NCI-H460 (cell line): ENCODE results near the gene ALK. TPM values are rescaled to one million over a fixed set of nuclear protein-coding genes. Genes with fewer than 3 reads are reported as not detected.
"Not testable (repeated sequence)": the region's sequence is repeated elsewhere in the genome, so short reads cannot be mapped to it uniquely, and the experiment has no call there.

Experiments used
- DNase-seq: peaks from one replicate; pipeline ENCODE4 v3.0.0-alpha.2; 2016; ENCODE audit warnings: low read depth; ENCODE audit errors: extremely low read depth
- total RNA-seq: library from RNA; depleted of rRNA; stranded (reverse); fragments of >200 nt; shearing (Covaris generic); gene quantifications from 2 replicates; pipeline ENCODE4 v1.2.3, GENCODE V29; 2014

The ALK gene
- total RNA-seq, 1 experiment from 2014 or later, result 0.02 TPM

- DNase-seq, result no peak
Measured at GRCh38 chr2:29847886-29848285, 73.5 kb downstream of the ALK start.

DNA sequence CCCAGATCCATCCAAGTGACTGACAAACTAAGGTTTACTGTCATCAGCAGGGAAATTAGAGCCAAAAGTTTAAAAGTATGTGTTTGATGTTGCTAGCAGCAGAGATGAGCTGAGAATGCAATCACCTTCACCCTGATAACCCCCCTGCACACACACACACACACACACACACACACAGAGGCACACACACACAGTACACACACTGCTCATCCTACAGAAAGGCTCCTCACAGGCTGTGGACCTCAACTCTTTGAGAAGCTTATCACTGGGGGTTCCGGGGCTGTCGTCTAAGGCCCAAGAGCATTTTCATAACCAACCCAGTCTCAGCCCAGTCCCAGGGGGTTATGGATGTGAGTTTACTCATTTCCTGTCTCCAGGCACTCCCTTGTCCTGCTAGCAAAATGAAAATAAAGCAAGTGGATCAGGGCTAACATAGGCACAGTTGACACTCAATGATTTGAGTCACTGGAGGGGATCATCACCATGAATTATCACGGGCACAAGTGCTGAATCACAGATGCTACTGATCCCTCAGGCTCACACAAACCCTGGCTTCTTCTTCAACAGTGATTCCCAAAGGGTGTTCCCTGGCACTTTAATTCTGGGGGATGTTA, 76.6 kb downstream of the ALK start:
- DNase-seq, result no peak

DNA sequence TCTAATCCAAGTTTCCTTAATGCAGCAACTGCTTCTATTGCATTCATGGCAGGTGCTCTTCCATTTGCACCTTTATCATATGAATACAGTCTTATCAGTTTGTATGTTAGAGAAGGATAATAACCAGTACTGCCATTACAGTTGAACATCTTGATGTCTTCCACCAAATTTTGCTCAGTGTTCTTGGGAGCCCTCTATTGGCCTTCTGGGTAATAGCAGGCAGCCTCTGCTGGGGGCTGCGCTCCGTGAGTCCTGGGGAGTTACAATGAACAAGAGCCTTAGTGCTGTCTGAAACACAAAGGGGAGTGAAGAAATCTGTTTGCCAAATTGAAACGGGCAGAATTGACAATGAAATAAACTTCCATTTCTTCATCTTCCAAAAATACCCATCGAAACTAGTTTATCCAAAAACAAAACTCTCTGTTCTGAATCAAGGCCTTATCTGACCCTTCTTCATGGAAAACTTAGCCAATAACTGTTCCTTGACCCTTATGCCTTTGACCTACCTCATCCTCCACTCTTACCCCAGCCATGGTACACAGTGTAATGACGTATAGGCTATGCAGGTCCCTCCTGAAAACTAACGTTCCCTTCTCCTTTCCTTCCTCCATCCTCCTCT, 79.9 kb downstream of the ALK start:
- DNase-seq, result peak; percentile 34

GRCh38 chr2:29839306-29839705, 82.1 kb downstream of the ALK start:
- no peak for DNase-seq

DNA sequence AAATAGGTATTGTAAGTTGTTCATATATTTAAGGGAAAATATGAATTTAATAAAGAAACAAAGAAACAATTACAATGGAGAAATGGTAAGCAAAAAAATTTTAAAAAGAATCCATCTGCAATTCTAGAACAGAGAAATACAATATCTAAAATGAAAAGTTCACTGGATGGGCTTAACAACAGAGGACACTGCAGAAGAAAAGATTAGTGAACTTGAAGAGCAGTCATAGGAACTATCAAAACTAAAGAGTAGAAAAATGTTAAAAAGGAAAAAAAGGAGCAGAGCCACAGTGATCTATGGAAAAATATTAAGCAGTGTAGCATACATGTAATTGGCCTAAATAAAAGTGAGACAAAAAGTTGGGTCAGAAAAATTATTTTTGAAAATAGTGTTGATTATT, 83.5 kb downstream of the ALK start:
- DNase-seq, result no peak

DNA sequence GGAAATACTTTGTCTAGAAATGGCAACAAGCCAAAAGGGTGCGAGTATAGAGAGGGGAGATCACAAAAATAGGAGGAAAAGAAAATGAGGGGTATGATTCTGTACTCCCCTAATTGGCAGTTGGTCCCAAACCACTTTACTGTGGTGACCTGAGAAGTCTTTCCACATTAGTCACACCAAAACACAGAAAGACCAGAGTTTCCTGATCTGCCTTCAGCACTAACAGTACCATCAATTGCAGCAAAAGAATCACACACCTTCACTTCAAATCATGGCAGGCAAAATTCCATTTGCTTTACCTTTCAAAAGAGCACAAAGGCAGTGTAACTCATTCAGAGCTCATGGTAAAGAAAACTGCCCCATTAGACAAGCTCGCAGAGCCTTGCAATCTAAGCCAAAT, 86.8 kb downstream of the ALK start:
- no peak for DNase-seq

DNA sequence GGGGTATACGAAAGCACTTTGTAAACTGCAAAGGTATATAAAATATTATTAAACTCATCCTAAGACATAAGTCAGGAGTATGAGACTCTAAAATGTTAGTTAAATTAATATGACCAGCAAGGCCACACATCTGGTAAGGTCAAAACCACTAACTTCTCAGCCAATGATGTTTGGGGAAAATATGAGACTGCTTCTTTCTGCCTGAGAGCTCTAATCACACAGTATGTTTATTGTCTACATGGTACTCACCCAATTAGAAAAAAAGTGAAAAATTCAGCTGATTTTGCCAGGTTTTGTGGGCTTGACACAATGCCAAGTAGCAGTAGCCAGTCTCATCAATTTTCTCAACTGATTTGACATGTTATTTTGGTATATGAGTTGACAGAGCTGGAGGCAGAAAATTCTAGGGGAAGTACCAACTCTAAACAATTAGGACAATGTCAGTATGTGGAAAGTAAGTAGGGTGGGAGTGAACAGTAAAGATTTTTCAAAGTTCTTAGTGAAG, 87.3 kb downstream of the ALK start:
- no peak for DNase-seq

DNA sequence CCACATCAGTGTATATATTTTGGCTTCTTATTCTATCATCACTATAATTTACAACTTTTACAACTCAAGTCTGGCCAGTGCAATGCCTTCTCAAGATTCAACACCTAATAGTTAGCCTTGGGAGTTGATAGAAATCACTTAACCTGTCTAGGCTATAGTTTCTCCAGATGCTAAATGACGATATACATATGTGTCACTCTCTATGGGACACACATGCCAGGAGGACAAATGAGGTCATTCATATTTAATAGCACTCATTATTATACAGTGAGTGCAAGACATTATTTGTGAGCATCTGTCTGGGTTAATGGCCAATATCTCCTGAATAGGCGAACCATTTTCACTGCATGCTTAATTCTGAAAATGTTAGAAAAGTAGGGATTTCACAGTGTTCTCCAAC, 89.8 kb downstream of the ALK start:
- DNase-seq, result no peak

DNA sequence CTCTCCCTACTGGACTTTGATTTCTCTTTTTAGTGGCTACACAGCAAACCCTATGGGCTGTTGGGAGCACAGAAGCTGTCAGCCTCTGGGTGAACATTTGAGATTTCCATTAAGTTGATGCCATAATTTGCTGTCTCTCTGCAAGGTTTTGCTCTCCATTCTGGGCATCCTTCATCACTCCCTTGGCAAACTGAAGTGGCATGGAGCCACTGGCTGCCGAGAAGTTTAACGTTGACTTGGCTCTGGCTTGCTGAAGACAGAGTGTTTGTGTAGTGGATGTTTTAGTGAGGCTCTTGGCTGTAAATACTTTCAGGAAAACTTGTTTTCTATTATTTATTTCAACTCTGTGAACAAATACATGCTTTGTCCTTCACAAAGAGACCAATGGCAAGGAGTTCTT, 91.5 kb downstream of the ALK start:
- DNase-seq, result no peak

- not testable (repeated sequence) for DNase-seq
Measured at GRCh38 chr2:29824145-29824544, 97.2 kb downstream of the ALK start.

- DNase-seq, result no peak
Measured at GRCh38 chr2:29821591-29821990, 99.8 kb downstream of the ALK start.

- no peak for DNase-seq
Measured at GRCh38 chr2:29819570-29819969, 101.8 kb downstream of the ALK start.

DNA sequence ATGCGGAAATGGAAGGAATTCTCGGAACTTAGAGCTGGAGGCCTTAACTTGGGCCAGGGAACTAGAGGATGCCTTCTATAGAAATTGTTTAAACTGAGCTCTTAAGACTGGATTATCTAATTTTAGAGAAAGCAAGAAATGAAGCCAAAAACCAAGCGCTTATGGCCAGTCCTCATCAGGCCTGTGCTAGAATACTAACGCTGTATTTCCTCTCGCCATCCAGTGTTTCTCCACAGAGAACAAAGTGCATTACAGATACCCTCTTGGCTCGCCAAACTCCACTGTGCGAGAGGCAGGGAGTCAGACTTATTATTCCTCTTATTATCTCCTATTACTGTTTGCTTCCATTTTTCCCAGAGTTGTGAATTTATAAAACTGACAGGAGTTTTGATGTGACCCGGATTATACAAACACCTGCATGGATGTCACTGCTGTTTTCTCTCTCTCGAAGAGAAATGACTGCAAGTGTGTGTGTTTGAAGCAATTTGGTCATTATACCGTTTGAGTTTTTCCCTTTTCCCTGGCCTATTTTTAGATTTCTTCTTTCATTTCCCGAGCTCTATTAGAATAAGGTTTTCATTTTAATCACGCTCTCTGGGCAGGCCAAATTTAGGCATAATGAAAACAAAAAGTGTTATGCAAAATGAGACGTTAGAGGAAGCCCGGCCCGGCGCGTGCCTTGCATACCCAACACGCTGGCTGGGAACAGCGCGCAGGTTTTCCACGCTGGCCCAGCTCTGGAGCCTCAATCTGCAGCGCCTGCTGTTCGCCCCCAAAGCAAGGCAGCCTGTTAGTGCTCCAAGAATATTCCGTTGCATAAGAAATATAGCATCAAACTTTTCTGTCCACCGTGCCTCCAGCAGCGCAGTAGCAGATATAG, 103.3 kb downstream of the ALK start:
- no peak for DNase-seq

- no peak for DNase-seq
Measured at GRCh38 chr2:29817299-29817698, 104.1 kb downstream of the ALK start.

GRCh38 chr2:29816651-29817050, 104.7 kb downstream of the ALK start:
- no peak for DNase-seq

DNA sequence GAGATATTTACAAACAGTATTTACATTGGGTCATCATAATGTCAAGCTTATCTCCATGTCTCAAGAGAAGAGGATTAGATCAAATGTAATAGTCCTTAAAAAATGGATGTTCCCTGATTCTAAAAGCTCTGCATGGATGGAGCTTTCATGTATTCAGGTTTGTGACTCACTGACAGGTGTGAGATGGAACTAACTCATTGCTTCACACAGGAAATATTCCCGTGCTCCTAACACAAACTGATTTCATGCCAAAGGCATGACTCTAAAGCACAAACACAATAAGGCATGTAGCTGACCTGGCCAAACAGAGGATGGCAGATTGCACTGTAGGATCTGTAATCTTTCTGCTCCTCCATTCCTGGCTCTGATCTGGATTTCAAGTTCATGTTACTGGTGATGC, 110.0 kb downstream of the ALK start:
- no peak for DNase-seq

- no peak for DNase-seq
Measured at GRCh38 chr2:29810956-29811355, 110.4 kb downstream of the ALK start.

GRCh38 chr2:29808321-29808720, 113.1 kb downstream of the ALK start:
- DNase-seq, result no peak

DNA sequence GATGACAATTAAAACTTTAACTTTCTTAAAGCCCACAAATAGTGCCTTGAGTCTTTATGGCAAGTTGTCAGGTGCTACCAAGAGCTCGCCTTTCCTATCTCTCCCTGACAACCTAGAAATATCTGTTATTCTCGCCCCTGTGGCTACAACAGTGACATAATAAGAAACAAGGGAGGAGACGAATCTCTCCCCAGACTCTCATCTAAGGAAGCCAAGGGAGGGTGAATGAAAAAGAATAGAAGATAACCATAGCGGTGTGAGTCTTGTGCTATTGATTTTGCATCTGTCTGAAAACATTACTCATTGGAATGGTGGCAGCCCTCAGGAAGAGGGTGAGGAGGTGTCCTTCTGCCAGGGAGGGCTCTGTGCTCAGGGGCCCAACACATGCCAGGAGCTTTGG, 114.3 kb downstream of the ALK start:
- no peak for DNase-seq

DNA sequence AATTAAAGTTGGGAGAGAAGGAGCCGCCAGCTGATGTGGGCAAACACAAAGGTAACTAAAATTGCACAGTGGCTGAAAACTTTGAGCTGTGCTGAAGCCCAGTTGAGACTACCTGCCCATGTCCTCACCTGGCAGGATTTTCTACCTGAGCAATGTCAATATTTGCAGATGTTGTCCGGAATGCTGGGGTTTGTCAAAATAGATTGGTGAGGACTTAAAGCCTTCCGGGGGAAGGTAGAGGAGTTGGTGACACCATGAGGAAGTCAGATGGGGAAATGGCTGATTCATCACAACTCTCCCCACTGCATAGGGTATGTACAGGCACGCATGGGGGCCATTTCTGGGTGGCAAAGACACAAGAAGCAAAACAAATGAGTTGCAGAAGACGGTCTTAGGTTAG, 114.9 kb downstream of the ALK start:
- no peak for DNase-seq

DNA sequence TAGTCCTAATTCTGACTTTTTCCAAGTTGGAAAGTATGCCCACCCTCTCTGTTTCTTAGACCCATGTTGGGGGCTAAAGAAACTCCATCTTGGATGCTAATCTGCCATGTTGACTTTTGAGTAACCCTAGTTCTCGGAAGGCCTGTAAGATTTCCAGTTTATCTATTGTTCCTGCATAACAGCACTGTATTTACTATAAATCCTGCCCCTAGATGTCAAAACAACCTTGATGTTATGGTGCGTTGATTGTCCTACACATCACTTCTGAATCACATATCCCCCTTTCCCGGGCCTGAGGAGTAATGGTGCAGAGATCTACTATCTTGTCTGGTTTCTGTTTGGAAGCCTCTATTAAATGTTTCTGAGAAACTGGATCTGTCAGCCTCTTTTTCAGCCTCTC, 116.7 kb downstream of the ALK start:
- DNase-seq, result no peak

DNA sequence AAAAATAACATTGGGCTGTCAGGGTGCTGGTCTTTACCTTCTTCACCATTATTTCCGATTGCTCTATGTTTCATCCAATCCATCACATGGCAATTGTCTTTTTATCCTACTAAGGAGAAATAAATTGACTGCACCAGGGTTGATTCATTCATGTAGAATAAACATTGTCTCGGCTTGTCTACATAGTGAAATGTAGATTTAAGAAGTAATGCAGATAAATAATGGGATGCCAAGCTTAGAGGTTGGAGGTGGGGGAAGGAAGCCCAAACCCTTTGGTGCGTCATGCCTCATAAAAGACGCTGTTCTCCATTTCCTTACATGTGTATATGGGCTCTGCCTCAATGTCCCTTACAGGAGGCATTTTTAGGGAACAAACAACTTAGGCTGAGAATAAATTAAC, 117.8 kb downstream of the ALK start:
- DNase-seq, result no peak
